GM23338 (cell line): ENCODE measurements around the gene TTC28. TPM values are rescaled to one million over a fixed set of nuclear protein-coding genes. Genes with fewer than 3 reads are reported as not detected.

Experiments
- ATAC-seq: fragments of 200-7000 bp; cut with Tn5 transposase; 3 replicates; pipeline ENCODE4 v1.9.1; 2020
- DNase-seq: peaks from one replicate; pipeline ENCODE4 v3.0.0-alpha.2; 2015; ENCODE audit warnings: low spot score
- H2AFZ ChIP-seq: fragments of 200-600 bp; sonication (generic); 2 replicates; pipeline ENCODE4 v1.8.0; 2016; ENCODE audit warnings: antibody characterized with exemption, mild to moderate bottlenecking, moderate library complexity
- H3F3A ChIP-seq: fragments of 200-600 bp; sonication (generic); replicated peaks from 2 replicates; pipeline ENCODE4 v1.8.0; 2017; ENCODE audit warnings: antibody characterized with exemption, mixed run types, low read depth
- H3K27ac ChIP-seq: fragments of 200-600 bp; sonication (generic); 2 replicates; pipeline ENCODE4 v1.6.1; 2016; ENCODE audit warnings: low read depth
- H3K27me3 ChIP-seq: fragments of 200-600 bp; sonication (generic); 2 replicates; pipeline ENCODE4 v1.8.0; 2016; ENCODE audit warnings: mild to moderate bottlenecking, mixed run types, moderate library complexity; ENCODE audit not compliant: insufficient read depth
- H3K36me3 ChIP-seq: fragments of 200-600 bp; sonication (generic); 2 replicates; pipeline ENCODE4 v1.8.0; 2016; ENCODE audit warnings: mild to moderate bottlenecking; ENCODE audit not compliant: insufficient read depth
- H3K4me1 ChIP-seq: fragments of 200-600 bp; sonication (generic); 2 replicates; pipeline ENCODE4 v1.8.0; 2016; ENCODE audit warnings: mild to moderate bottlenecking, moderate library complexity; ENCODE audit not compliant: insufficient read depth
- H3K4me2 ChIP-seq: fragments of 200-600 bp; sonication (generic); 2 replicates; pipeline ENCODE4 v1.7.1; 2017; ENCODE audit warnings: mixed run types
- H3K4me3 ChIP-seq: fragments of 200-600 bp; sonication (generic); 2 replicates; pipeline ENCODE4 v1.6.1; 2016; ENCODE audit warnings: mixed run types
- H3K79me2 ChIP-seq: fragments of 200-600 bp; sonication (generic); replicated peaks from 2 replicates; pipeline ENCODE4 v1.8.0; 2017; ENCODE audit warnings: mild to moderate bottlenecking; ENCODE audit not compliant: insufficient read depth
- H3K9me2 ChIP-seq: fragments of 200-600 bp; sonication (generic); 2 replicates; pipeline ENCODE4 v1.8.0; 2017; ENCODE audit not compliant: insufficient read depth
- H4K20me1 ChIP-seq: fragments of 200-600 bp; sonication (generic); replicated peaks from 2 replicates; pipeline ENCODE4 v1.8.0; 2017; ENCODE audit warnings: mild to moderate bottlenecking; ENCODE audit not compliant: insufficient read depth
- H3K27ac Mint-ChIP-seq: 2 replicates; pipeline ENCODE4 v1.8.0; 2020; ENCODE audit warnings: inconsistent platforms, mild to moderate bottlenecking, moderate library complexity, mixed read lengths
- H3K27me3 Mint-ChIP-seq: 3 replicates; pipeline ENCODE4 v1.8.0; 2022; ENCODE audit warnings: low read depth, mild to moderate bottlenecking, moderate library complexity, mixed read lengths, inconsistent platforms; ENCODE audit not compliant: insufficient read depth, poor library complexity
- H3K36me3 Mint-ChIP-seq: 3 replicates; pipeline ENCODE4 v1.8.0; 2021; ENCODE audit warnings: low read depth, mild to moderate bottlenecking, inconsistent platforms, moderate library complexity, mixed read lengths
- H3K4me1 Mint-ChIP-seq: 3 replicates; pipeline ENCODE4 v1.8.0; 2020; ENCODE audit warnings: mild to moderate bottlenecking, inconsistent platforms, mixed read lengths
- H3K4me3 Mint-ChIP-seq: 3 replicates; pipeline ENCODE4 v1.8.0; 2021; ENCODE audit warnings: moderate library complexity, mild to moderate bottlenecking, inconsistent platforms, mixed read lengths
- H3K9me3 Mint-ChIP-seq: 3 replicates; pipeline ENCODE4 v1.8.0; 2020; ENCODE audit warnings: moderate library complexity, mild to moderate bottlenecking, inconsistent platforms, mixed read lengths
- CREB1 ChIP-seq: fragments of 250-450 bp; sonication (Bioruptor Pico); IDR thresholded peaks from 2 replicates; pipeline ENCODE4 v1.5.0; 2020; ENCODE audit warnings: low read depth, mild to moderate bottlenecking, moderate library complexity
- CTCF ChIP-seq, 2 experiments: fragments of 200-600 bp in 1 of 2; sonication (generic) in 1 of 2; conservative IDR thresholded peaks; 2 replicates each; pipeline versions ENCODE4 v1.5.1 to v1.6.1; 2016 to 2017; ENCODE audit warnings: antibody characterized with exemption in 2 of 2, low read depth in 2 of 2, mild to moderate bottlenecking in 2 of 2, moderate library complexity in 1 of 2
- ETS1 ChIP-seq: IDR thresholded peaks from 2 replicates; pipeline ENCODE4 v1.6.1; 2016; ENCODE audit warnings: antibody characterized with exemption
- EZH2 ChIP-seq: fragments of 200-600 bp; sonication (generic); IDR thresholded peaks from one replicate; pipeline ENCODE4 v1.8.0; 2017; ENCODE audit warnings: antibody characterized with exemption, mild to moderate bottlenecking, low read depth; ENCODE audit not compliant: unreplicated experiment
- EZH2phosphoT487 ChIP-seq: fragments of 200-600 bp; sonication (generic); IDR thresholded peaks from one replicate; pipeline ENCODE4 v1.8.1; 2018; ENCODE audit warnings: antibody characterized with exemption; ENCODE audit not compliant: unreplicated experiment
- JUNB ChIP-seq: IDR thresholded peaks from one replicate; pipeline ENCODE4 v1.6.1; 2016; ENCODE audit warnings: antibody characterized with exemption; ENCODE audit not compliant: unreplicated experiment
- NANOG ChIP-seq: IDR thresholded peaks from 2 replicates; pipeline ENCODE4 v1.6.1; 2016; ENCODE audit warnings: antibody characterized with exemption, borderline replicate concordance
- POLR2AphosphoS5 ChIP-seq: IDR thresholded peaks from 2 replicates; pipeline ENCODE4 v1.6.1; 2016; ENCODE audit warnings: antibody characterized with exemption, low read depth
- STAT1 ChIP-seq: IDR thresholded peaks from one replicate; pipeline ENCODE4 v1.6.1; 2016; ENCODE audit warnings: antibody characterized with exemption; ENCODE audit not compliant: unreplicated experiment
- ZNF114 ChIP-seq: fragments of 250-450 bp; sonication (Bioruptor Pico); IDR thresholded peaks from 2 replicates; pipeline ENCODE4 v1.5.0; 2020; ENCODE audit warnings: mild to moderate bottlenecking, moderate library complexity
- ZNF331 ChIP-seq: fragments of 250-450 bp; sonication (Bioruptor Pico); IDR thresholded peaks from 2 replicates; pipeline ENCODE4 v1.5.0; 2020; ENCODE audit warnings: low read depth, mild to moderate bottlenecking, moderate library complexity
- polyA plus RNA-seq: library from polyadenylated mRNA; unstranded; fragments of >200 nt; fragmentation: Nextera tagmentation; extraction: Ambion mirVana; gene quantifications from 2 replicates; pipeline ENCODE4 v1.2.1, GENCODE V29; 2016
- total RNA-seq: library from RNA; depleted of rRNA; stranded (reverse); fragments of >200 nt; shearing (Covaris generic); gene quantifications from 2 replicates; pipeline ENCODE4 v1.2.3, GENCODE V29; 2014
- TF ChIP-seq, protein P1 (sequence below): fragments of 250-450 bp; sonication (Bioruptor Pico); IDR thresholded peaks from 2 replicates; pipeline ENCODE4 v1.5.0; 2020; ENCODE audit warnings: mild to moderate bottlenecking, moderate library complexity
- TF ChIP-seq, protein P2 (sequence below): IDR thresholded peaks from one replicate; pipeline ENCODE4 v1.6.1; 2018; ENCODE audit warnings: antibody characterized with exemption; ENCODE audit not compliant: unreplicated experiment

TTC28 gene
- total and polyA plus RNA-seq, 2 experiments from 2014 or later = 4.5 to 16.1 TPM

GRCh38 chr22:28147401-28147800, 532.2 kb downstream of the TTC28 start:
- H3K9me2 ChIP-seq = no peaks in the 10 kb centered on the region
- no peaks in the 10 kb centered on the region for H3F3A ChIP-seq
- H3K4me3 Mint-ChIP-seq = no peak overlapping the region
- DNase-seq = no peak
- H3K36me3 Mint-ChIP-seq = no peaks in the 10 kb centered on the region
- no peaks in the 10 kb centered on the region for H3K9me3 Mint-ChIP-seq
- TF ChIP-seq ETS1 (no peak), CREB1 (no peak), ZNF331 (no peak), EZH2 (no peak), CTCF (conservative IDR thresholded peaks at IDR 0.05; ENCODE audit: low read depth in 2 of 2) (no peak), POLR2AphosphoS5 (no peak), ZNF114 (CRISPR knock-in tag) (no peak), STAT1 (no peak), EZH2phosphoT487 (no peak), NANOG (no peak), JUNB (no peak)
- TF ChIP-seq, protein P1, sequence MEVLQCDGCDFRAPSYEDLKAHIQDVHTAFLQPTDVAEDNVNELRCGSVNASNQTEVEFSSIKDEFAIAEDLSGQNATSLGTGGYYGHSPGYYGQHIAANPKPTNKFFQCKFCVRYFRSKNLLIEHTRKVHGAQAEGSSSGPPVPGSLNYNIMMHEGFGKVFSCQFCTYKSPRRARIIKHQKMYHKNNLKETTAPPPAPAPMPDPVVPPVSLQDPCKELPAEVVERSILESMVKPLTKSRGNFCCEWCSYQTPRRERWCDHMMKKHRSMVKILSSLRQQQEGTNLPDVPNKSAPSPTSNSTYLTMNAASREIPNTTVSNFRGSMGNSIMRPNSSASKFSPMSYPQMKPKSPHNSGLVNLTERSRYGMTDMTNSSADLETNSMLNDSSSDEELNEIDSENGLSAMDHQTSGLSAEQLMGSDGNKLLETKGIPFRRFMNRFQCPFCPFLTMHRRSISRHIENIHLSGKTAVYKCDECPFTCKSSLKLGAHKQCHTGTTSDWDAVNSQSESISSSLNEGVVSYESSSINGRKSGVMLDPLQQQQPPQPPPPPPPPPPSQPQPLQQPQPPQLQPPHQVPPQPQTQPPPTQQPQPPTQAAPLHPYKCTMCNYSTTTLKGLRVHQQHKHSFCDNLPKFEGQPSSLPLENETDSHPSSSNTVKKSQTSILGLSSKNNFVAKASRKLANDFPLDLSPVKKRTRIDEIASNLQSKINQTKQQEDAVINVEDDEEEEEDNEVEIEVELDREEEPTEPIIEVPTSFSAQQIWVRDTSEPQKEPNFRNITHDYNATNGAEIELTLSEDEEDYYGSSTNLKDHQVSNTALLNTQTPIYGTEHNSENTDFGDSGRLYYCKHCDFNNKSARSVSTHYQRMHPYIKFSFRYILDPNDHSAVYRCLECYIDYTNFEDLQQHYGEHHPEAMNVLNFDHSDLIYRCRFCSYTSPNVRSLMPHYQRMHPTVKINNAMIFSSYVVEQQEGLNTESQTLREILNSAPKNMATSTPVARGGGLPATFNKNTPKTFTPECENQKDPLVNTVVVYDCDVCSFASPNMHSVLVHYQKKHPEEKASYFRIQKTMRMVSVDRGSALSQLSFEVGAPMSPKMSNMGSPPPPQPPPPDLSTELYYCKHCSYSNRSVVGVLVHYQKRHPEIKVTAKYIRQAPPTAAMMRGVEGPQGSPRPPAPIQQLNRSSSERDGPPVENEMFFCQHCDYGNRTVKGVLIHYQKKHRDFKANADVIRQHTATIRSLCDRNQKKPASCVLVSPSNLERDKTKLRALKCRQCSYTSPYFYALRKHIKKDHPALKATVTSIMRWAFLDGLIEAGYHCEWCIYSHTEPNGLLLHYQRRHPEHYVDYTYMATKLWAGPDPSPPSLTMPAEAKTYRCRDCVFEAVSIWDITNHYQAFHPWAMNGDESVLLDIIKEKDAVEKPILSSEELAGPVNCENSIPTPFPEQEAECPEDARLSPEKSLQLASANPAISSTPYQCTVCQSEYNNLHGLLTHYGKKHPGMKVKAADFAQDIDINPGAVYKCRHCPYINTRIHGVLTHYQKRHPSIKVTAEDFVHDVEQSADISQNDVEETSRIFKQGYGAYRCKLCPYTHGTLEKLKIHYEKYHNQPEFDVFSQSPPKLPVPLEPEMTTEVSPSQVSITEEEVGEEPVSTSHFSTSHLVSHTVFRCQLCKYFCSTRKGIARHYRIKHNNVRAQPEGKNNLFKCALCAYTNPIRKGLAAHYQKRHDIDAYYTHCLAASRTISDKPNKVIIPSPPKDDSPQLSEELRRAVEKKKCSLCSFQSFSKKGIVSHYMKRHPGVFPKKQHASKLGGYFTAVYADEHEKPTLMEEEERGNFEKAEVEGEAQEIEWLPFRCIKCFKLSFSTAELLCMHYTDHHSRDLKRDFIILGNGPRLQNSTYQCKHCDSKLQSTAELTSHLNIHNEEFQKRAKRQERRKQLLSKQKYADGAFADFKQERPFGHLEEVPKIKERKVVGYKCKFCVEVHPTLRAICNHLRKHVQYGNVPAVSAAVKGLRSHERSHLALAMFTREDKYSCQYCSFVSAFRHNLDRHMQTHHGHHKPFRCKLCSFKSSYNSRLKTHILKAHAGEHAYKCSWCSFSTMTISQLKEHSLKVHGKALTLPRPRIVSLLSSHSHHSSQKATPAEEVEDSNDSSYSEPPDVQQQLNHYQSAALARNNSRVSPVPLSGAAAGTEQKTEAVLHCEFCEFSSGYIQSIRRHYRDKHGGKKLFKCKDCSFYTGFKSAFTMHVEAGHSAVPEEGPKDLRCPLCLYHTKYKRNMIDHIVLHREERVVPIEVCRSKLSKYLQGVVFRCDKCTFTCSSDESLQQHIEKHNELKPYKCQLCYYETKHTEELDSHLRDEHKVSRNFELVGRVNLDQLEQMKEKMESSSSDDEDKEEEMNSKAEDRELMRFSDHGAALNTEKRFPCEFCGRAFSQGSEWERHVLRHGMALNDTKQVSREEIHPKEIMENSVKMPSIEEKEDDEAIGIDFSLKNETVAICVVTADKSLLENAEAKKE = no peak
- TF ChIP-seq, protein P2, sequence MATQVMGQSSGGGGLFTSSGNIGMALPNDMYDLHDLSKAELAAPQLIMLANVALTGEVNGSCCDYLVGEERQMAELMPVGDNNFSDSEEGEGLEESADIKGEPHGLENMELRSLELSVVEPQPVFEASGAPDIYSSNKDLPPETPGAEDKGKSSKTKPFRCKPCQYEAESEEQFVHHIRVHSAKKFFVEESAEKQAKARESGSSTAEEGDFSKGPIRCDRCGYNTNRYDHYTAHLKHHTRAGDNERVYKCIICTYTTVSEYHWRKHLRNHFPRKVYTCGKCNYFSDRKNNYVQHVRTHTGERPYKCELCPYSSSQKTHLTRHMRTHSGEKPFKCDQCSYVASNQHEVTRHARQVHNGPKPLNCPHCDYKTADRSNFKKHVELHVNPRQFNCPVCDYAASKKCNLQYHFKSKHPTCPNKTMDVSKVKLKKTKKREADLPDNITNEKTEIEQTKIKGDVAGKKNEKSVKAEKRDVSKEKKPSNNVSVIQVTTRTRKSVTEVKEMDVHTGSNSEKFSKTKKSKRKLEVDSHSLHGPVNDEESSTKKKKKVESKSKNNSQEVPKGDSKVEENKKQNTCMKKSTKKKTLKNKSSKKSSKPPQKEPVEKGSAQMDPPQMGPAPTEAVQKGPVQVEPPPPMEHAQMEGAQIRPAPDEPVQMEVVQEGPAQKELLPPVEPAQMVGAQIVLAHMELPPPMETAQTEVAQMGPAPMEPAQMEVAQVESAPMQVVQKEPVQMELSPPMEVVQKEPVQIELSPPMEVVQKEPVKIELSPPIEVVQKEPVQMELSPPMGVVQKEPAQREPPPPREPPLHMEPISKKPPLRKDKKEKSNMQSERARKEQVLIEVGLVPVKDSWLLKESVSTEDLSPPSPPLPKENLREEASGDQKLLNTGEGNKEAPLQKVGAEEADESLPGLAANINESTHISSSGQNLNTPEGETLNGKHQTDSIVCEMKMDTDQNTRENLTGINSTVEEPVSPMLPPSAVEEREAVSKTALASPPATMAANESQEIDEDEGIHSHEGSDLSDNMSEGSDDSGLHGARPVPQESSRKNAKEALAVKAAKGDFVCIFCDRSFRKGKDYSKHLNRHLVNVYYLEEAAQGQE = no peak
- peaks cover 3% of the 10 kb centered on the region for H3K27me3 Mint-ChIP-seq
- H3K27ac Mint-ChIP-seq = no peak overlapping the region
- peaks cover 25% of the 10 kb centered on the region for H3K4me1 Mint-ChIP-seq
- no peaks in the 10 kb centered on the region for H3K79me2 ChIP-seq
- no peak overlapping the region for H3K4me3 ChIP-seq
- peaks cover 15% of the 10 kb centered on the region for H3K4me1 ChIP-seq
- ATAC-seq = no peak
- no peaks in the 10 kb centered on the region for H4K20me1 ChIP-seq
- no peaks in the 10 kb centered on the region for H3K27me3 ChIP-seq
- no peak overlapping the region for H3K4me2 ChIP-seq
- H2AFZ ChIP-seq = no peak overlapping the region
- no peaks in the 10 kb centered on the region for H3K36me3 ChIP-seq
- no peak overlapping the region for H3K27ac ChIP-seq
